Upper lobe of left lung (tissue), 4 donors: Measurements from ENCODE around the gene THTPA.

ENCODE experiments used
- CTCF ChIP-seq, 6 experiments: fragments of 450-650 bp in 4 of 6; fragments of 200-600 bp in 2 of 6; sonication (generic) in 2 of 6; IDR thresholded peaks; one replicate each; pipeline ENCODE4 v1.5.1; 2016 to 2019; ENCODE audit warnings: antibody characterized with exemption in 6 of 6
- POLR2A ChIP-seq, 4 donors: fragments of 450-650 bp; IDR thresholded peaks; one replicate each; pipeline ENCODE4 v1.5.1; 2016 to 2017; ENCODE audit warnings: antibody characterized with exemption in 4 of 4, mild to moderate bottlenecking in 2 of 4
- POLR2AphosphoS5 ChIP-seq, 2 donors: sonication (generic); formaldehyde crosslinking; IDR thresholded peaks; one replicate each; pipeline ENCODE4 v1.5.1; 2017; ENCODE audit warnings: antibody characterized with exemption in 2 of 2

GRCh38 chr14:23555882-23556699, at the start of gene THTPA:
- TF ChIP-seq CTCF (IDR thresholded peaks at IDR 0.05) (peak in 1 of 6 experiments; percentile 21), POLR2AphosphoS5 (IDR thresholded peaks at IDR 0.05) (peak; percentile 66 to 73), POLR2A (IDR thresholded peaks at IDR 0.05) (peak in 2 of 4 donors; percentile 50 to 73)
